MM.1S (cell line): ENCODE results near the gene NQO2.

ENCODE experiments used
- EZH2 ChIP-seq: fragments of 300-600 bp; sonication (generic); optimal IDR thresholded peaks from 2 replicates; pipeline ENCODE3; 2017; ENCODE audit warnings: low read depth, mild to moderate bottlenecking, antibody characterized with exemption, low read length, mixed read lengths
- TF ChIP-seq, protein P1 (sequence below): fragments of 300-600 bp; sonication (generic); IDR thresholded peaks from 2 replicates; pipeline ENCODE4 v1.5.1; 2016; ENCODE audit warnings: antibody characterized with exemption, low read length, mixed read lengths

DNA sequence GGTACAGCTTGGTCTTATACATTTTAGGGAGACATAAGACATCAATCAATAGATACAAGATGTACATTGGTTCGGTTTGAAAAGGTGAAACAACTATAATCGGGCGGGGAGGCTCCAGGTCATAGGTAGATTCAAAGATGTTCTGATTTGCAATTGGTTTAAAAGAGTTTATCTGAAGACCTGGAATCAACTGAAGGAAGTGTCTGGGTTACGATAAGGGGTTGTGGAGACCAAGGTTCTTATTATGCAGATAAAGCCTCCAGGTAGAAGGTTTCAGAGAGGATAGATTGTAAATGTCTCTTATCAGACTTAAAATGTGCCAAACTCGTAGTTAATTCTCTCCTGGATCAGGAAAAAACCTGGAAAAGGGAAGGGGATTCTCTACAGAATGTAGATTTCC, 22.4 kb upstream of the NQO2 start:
- TF ChIP-seq, protein P1, sequence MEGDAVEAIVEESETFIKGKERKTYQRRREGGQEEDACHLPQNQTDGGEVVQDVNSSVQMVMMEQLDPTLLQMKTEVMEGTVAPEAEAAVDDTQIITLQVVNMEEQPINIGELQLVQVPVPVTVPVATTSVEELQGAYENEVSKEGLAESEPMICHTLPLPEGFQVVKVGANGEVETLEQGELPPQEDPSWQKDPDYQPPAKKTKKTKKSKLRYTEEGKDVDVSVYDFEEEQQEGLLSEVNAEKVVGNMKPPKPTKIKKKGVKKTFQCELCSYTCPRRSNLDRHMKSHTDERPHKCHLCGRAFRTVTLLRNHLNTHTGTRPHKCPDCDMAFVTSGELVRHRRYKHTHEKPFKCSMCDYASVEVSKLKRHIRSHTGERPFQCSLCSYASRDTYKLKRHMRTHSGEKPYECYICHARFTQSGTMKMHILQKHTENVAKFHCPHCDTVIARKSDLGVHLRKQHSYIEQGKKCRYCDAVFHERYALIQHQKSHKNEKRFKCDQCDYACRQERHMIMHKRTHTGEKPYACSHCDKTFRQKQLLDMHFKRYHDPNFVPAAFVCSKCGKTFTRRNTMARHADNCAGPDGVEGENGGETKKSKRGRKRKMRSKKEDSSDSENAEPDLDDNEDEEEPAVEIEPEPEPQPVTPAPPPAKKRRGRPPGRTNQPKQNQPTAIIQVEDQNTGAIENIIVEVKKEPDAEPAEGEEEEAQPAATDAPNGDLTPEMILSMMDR: no peak
- no peak for TF ChIP-seq EZH2
